Mucosa of rectum (tissue), 2 donors: ENCODE results near the gene GNAT2.
A peak's percentile ranks its signal among the peaks of the same experiment; 100 is the strongest.

Source experiments
- H3K27ac ChIP-seq, 2 donors: one replicate each; pipeline ENCODE4 v1.7.0; 2013; ENCODE audit warnings: inconsistent platforms in 2 of 2, low read depth in 2 of 2, low read length in 2 of 2
- H3K27me3 ChIP-seq, 2 donors: one replicate each; pipeline ENCODE4 v1.7.0; 2013; ENCODE audit warnings: low read length in 2 of 2; ENCODE audit not compliant: control insufficient read depth in 2 of 2, insufficient read depth in 2 of 2
- H3K36me3 ChIP-seq, 2 donors: one replicate each; pipeline ENCODE4 v1.7.0; 2013; ENCODE audit warnings: low read length in 2 of 2; ENCODE audit not compliant: control insufficient read depth in 2 of 2, insufficient read depth in 2 of 2
- H3K4me1 ChIP-seq, 2 donors: one replicate each; pipeline ENCODE4 v1.7.0; 2013; ENCODE audit warnings: low read length in 2 of 2, mild to moderate bottlenecking in 1 of 2; ENCODE audit not compliant: control insufficient read depth in 2 of 2, insufficient read depth in 2 of 2
- H3K4me3 ChIP-seq, 2 donors: one replicate each; pipeline ENCODE4 v1.7.0; 2013; ENCODE audit warnings: low read length in 2 of 2
- H3K9ac ChIP-seq, 2 donors: one replicate each; pipeline ENCODE4 v1.7.0; 2013; ENCODE audit warnings: low read length in 2 of 2, low read depth in 1 of 2, mild to moderate bottlenecking in 1 of 2
- H3K9me3 ChIP-seq, 2 donors: one replicate each; pipeline ENCODE4 v1.7.0; 2013; ENCODE audit warnings: low read length in 2 of 2; ENCODE audit not compliant: control insufficient read depth in 2 of 2
- donor health status: healthy.
- donor health status: Normal muscosa, but diverticular disease.

GNAT2 gene

GRCh38 chr1:109627692-109628399, 8.4 kb upstream of the GNAT2 start:
- no peaks in the 10 kb centered on the region for H3K27me3 ChIP-seq
- H3K4me3 ChIP-seq, result no peak overlapping the region
- H3K4me1 ChIP-seq, result peaks cover 9 to 14% of the 10 kb centered on the region in 2 donors
- H3K9ac ChIP-seq, result no peak overlapping the region
- H3K27ac ChIP-seq, result no peak overlapping the region
- H3K9me3 ChIP-seq, result no peaks in the 10 kb centered on the region
- H3K36me3 ChIP-seq, result peaks cover 42% of the 10 kb centered on the region in 2 donors

DNA sequence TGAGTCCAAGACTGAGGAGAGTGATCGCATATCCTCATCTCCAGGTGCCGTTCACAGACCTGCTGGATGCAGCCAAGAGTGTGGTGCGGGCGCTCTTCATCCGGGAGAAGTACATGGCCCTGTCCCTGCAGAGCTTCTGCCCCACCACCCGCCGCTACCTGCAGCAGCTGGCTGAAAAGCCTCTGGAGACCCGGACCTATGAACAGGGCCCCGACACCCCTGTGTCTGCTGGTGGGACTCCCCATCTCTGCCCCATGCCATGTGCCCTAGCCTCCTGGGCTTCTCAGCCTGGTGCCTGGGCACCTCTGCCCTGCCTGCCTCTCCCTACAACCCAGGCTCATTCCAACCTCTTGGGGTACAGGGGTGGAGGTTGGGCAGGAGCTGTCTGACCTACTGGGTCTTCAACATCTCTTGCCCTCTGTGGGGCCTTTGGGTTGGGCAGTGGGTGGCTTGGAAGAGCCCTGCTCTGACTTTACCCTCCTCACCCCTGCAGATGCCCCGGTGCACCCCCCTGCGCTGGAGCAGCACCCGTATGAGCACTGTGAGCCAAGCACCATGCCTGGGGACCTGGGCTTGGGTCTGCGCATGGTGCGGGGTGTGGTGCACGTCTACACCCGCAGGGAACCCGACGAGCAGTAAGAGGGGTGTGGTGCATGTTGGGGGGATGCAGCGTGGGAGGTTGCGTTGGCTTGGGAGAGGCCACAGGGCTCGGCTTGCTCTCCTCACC, 7.4 kb upstream of the GNAT2 start:
- peaks cover 40 to 42% of the 10 kb centered on the region in 2 donors for H3K36me3 ChIP-seq

DNA sequence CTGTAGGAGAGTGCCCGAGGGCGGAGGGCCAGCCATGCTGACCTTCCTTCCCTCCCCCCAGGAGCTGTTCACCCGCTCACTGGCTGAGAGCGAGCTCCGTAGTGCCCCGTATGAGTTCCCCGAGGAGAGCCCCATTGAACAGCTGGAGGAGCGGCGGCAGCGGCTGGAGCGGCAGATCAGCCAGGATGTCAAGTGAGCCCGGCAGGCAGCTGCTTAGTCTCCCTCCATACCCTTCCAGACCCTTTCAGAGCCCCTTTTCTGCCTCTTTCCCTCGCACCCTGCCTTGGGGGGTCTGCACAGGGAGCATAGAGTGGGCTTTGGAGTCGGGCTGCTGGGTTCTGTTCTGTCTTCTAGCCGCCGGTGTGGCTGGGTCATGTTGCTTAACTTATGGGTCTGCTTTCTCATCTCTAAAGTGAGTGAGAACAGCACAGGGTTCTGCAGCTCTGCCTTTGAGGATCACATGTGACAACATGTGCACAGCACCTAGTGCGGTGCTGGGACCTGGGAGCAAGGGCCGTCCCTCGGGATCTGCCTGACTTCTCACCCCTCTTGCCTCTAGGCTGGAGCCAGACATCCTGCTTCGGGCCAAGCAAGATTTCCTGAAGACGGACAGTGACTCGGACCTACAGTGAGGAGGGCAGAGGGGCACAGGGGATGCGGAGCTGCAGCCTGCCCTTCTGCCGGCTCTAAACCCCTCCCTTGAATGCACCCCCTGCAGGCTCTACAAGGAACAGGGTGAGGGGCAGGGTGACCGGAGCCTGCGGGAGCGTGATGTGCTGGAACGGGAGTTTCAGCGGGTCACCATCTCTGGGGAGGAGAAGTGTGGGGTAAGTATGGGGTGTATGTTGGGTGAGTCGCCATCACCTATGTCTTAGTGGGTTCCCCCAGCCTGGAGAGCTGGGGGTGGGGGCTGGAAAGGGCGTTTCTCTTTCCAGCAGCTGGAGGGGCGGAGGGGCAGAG, 6.5 kb upstream of the GNAT2 start:
- H3K9me3 ChIP-seq, result no peaks in the 10 kb centered on the region
- H3K9ac ChIP-seq, result no peak overlapping the region
- no peaks in the 10 kb centered on the region for H3K27me3 ChIP-seq
- peaks cover 13 to 20% of the 10 kb centered on the region in 2 donors for H3K4me1 ChIP-seq
- H3K27ac ChIP-seq, result no peak overlapping the region
- H3K36me3 ChIP-seq, result peaks cover 31 to 38% of the 10 kb centered on the region in 2 donors
- no peak overlapping the region for H3K4me3 ChIP-seq

More for the DNA sequence above, 7.4 kb upstream of the GNAT2 start:
- H3K9ac ChIP-seq, result no peak overlapping the region
- no peaks in the 10 kb centered on the region for H3K9me3 ChIP-seq
- H3K4me1 ChIP-seq, result peaks cover 12 to 13% of the 10 kb centered on the region in 2 donors
- no peak overlapping the region for H3K4me3 ChIP-seq
- H3K27ac ChIP-seq, result no peak overlapping the region
- H3K27me3 ChIP-seq, result no peaks in the 10 kb centered on the region

DNA sequence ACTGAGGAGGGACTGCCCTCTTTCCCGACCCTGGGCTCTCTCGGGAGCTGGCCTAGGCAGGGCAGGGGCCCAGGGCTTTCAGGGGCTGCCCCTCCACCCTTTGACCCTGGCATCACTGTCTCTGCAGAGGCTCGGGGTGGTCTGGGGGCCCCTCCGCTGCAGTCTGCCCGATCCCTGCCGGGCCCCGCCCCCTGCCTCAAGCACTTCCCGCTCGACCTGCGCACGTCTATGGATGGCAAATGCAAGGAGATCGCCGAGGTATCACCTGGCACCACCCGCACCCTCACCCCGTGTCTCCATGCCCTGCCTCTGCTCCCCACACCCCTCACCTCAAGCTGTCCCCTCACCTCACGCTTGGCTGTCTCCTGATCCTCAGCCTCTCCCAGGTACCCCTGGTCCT, 5.8 kb upstream of the GNAT2 start:
- peaks cover 28 to 34% of the 10 kb centered on the region in 2 donors for H3K36me3 ChIP-seq
- H3K4me1 ChIP-seq, result peaks cover 14 to 21% of the 10 kb centered on the region in 2 donors

GRCh38 chr1:109624201-109625010, 5.0 kb upstream of the GNAT2 start:
- H3K27ac ChIP-seq, result no peak overlapping the region
- H3K9ac ChIP-seq, result no peak overlapping the region
- peaks cover 19 to 26% of the 10 kb centered on the region in 2 donors for H3K4me1 ChIP-seq

More for the DNA sequence above, 5.8 kb upstream of the GNAT2 start:
- H3K9me3 ChIP-seq, result no peaks in the 10 kb centered on the region
- no peaks in the 10 kb centered on the region for H3K27me3 ChIP-seq
- H3K4me3 ChIP-seq, result no peak overlapping the region
- no peak overlapping the region for H3K27ac ChIP-seq
- H3K9ac ChIP-seq, result no peak overlapping the region

GRCh38 chr1:109623601-109624161, 4.3 kb upstream of the GNAT2 start:
- Histone ChIP-seq H3K27me3 (no peaks in the 10 kb centered on the region), H3K27ac (no peak overlapping the region)

More at GRCh38 chr1:109624201-109625010, 5.0 kb upstream of the GNAT2 start:
- Histone ChIP-seq H3K9me3 (no peaks in the 10 kb centered on the region), H3K4me3 (no peak overlapping the region), H3K27me3 (no peaks in the 10 kb centered on the region), H3K36me3 (peaks cover 25 to 28% of the 10 kb centered on the region in 2 donors)

DNA sequence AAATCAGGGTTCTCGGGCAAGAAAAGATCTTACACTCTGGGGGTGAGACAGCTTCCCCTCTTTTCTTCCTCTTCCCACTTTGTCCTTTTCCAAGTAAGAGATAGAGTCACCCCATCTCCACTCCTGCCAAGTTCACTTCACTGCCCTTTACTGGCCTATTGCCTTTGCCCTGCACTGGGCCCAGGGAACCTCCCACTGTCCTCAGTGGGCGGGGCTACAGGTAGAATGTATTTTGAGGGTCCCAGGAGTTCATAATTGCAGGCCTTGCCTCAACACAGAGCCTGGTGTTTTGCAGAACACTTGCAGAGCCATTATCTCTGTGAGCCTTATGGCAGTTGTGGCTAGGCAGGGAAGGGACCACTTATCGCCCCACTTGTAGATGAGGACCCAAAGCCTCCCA, 3.5 kb upstream of the GNAT2 start:
- Histone ChIP-seq H3K27ac (no peak overlapping the region), H3K36me3 (peaks cover 12 to 13% of the 10 kb centered on the region in 2 donors), H3K9ac (no peak overlapping the region), H3K27me3 (no peaks in the 10 kb centered on the region), H3K4me1 (peaks cover 24 to 35% of the 10 kb centered on the region in 2 donors), H3K9me3 (no peaks in the 10 kb centered on the region), H3K4me3 (no peak overlapping the region)

More at GRCh38 chr1:109623601-109624161, 4.3 kb upstream of the GNAT2 start:
- Histone ChIP-seq H3K36me3 (peaks cover 20% of the 10 kb centered on the region in 2 donors), H3K9me3 (no peaks in the 10 kb centered on the region), H3K9ac (no peak overlapping the region), H3K4me1 (peaks cover 24 to 34% of the 10 kb centered on the region in 2 donors), H3K4me3 (no peak overlapping the region)

GRCh38 chr1:109622137-109622892, 2.9 kb upstream of the GNAT2 start:
- peaks cover 27 to 35% of the 10 kb centered on the region in 2 donors for H3K4me1 ChIP-seq
- no peaks in the 10 kb centered on the region for H3K27me3 ChIP-seq
- peak overlapping the region in 1 of 2 donors; percentile 94 for H3K4me3 ChIP-seq
- H3K9me3 ChIP-seq, result no peaks in the 10 kb centered on the region
- H3K9ac ChIP-seq, result no peak overlapping the region
- H3K36me3 ChIP-seq, result peaks cover 6 to 7% of the 10 kb centered on the region in 2 donors
- H3K27ac ChIP-seq, result no peak overlapping the region
